HS-5 (cell line): Measurements from ENCODE around the gene KDM4C.

Experiments used
- DNase-seq: peaks from one replicate; pipeline ENCODE4 v3.0.0-alpha.2; 2012; ENCODE audit warnings: low read depth

KDM4C gene

DNA sequence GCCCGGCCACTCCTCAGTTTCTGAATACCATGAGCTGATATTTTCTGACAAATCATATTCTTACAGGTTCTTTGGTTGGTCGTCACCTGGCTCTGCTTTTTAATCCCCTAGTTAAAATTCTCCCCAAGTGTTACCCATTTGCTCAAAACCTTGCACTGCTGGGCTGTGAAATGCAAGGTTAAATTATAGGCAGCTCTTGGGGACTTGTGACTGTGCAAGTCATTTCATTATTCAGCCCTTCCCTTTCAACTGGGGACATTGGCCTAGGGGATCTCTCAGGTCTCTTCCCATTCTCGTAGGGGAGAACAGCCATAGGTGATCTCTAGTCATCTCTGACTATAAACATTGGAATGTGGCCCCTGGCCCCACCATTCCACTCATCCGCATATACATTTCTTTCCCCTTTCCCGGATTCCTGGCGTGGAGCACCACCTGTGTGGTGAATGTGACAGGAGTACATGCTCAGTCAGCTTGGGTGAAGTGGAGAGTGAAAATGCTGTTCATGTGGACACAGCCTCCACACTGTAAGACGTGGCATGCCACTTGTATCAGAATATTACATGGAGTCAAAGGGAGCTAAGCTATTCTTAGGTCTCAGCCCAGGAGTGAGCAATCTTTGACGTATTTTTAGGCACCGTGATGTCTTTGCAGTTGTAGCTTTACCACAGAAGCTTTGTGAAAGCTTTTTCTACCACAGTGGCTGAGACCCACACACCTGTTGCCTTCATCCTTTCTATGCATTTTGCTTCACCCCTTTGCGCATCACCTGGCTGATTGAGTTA, 386.7 kb downstream of the KDM4C start:
- no peak for DNase-seq

DNA sequence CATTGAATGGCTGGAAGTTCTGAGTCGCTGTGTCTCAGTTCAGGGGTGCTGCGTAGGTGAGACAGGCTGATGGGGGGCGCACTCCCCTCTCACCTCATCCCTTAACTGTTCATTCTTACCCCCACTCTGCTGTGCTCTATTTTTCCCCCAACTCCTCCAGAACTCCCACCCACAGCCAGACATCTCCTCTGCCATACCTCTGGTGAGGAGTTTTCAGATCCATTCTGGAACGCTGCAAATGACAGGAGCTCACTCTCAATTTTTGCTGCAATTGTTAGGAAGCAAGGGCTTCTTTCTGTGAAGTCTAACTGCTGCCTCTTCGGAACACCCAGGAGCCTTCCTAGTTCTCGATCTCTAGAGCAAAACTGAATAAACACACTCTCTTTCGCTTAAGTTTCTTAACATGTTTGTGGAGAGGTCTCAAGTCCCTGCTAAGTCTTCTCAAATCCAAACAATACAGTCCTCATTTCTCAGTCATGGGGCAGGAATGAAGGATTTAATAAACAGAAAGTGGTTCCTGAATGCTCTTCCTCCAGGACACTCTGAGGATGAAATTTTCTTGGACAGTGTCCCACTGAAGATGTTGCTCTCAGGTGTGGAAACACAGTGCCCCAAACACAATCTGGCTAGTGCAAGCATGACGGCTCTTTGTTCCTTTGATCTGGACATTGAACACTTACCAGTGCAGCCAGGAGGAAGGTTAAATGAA, 387.7 kb downstream of the KDM4C start:
- no peak for DNase-seq

DNA sequence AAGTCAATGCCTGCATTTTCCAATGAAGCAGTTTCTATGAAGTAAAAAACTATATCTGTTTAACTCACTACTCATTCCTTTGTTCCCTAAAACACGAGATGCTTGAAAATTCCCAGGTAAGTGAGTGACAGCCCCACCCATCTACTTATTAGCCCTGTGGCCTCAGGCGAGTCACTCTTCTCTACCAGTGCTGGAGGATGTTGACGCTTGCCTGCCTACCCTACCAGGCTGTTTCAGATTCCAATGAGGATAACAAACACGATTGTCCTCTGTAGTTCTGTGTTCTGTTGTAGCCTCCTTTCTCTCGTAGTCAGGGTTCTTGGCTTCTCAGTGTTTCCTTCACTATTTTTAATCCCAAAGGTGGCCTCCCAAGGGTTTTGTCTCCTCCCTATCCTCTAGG, 388.8 kb downstream of the KDM4C start:
- DNase-seq, result no peak

DNA sequence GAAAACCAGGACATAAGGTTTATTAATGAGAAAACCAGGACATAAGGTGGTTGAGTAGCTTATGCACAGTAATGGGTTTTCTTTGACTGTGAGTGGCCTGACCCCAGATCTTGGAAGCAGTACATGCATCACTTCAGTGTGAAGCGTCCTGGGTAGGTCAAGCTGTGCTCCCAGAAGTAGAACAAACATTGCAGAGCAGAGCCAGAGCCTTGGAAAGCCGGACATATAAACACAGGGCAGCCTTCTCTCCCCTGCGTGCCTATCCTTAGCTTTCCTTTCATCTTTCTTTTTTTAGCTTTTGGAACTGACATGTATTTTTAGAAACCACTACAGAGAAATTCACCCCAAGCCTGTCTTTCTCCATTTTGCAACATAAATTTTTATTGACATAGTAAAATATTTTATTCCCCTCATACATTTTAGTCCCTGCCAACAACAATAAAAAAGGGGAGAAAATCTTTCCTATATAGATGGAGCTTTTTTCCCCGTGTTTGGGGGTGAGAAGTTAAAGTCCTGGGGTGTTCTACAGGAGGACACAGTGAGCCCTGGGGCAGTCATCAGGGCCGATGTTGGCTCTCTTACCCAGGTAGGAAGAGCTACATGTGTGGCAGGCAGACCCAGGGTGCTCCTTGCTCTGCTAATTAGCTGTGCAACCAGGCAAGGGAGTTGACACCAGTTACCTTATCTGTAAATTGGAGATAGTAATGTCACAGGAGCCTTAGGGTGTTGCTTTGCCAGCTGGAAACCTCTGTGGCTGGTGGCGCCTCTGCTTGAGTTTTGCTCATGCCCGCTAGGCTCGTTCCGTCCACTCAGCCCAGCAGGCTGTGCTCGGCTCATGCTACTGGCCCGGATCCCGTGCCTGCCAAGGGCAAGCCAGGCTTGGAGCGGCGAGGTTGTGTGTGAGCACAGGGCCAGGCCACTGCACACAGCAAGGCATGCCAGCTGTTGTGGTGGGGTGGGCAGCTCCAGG, 389.6 kb downstream of the KDM4C start:
- DNase-seq, result no peak

GRCh38 chr9:7148243-7148765, 390.5 kb downstream of the KDM4C start:
- no peak for DNase-seq

DNA sequence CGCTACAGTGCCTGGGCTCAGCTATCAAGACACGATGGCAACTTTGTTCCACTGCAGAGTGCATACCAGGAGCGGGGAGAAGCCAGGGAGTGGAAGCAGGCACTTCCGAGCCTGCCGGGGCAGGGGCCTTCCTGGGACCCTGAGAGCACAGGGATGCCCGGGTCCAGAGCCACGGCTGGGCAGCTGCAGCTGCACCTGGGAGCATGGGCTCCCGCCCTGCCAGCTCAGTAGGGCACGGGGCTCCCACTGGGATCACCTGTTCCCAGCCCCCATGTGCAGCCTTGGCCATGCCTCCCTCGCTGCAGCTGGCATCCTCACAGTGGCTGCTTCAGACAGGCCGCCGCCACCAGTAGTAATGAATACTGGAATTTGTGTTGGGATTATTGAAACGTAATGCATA, 391.5 kb downstream of the KDM4C start:
- DNase-seq, result no peak

GRCh38 chr9:7150153-7150890, 392.5 kb downstream of the KDM4C start:
- no peak for DNase-seq

DNA sequence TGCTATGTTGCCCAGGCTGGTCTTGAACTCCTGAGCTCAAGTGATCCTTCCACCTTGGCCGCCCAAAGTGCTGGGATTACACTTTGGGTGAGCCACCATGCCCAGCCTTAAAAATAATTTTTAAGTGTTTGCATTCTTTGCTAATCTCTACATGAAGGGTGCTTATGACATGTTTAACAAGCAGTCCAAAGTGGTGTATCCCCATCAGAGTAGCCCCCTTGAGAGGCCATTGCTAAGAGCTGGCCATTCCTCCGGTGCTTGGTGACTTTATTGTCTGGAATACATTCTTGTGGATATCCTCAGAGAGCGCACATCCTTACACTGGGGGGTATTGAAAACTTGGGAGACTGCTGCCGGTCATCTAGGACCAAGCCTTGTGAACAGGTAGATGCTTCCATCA, 395.4 kb downstream of the KDM4C start:
- DNase-seq, result no peak

- DNase-seq, result no peak
These were observed 395.8 kb downstream of the KDM4C start for GRCh38 chr9:7153566-7153965.

- no peak for DNase-seq
These were observed 396.3 kb downstream of the KDM4C start for GRCh38 chr9:7154003-7154619.

DNA sequence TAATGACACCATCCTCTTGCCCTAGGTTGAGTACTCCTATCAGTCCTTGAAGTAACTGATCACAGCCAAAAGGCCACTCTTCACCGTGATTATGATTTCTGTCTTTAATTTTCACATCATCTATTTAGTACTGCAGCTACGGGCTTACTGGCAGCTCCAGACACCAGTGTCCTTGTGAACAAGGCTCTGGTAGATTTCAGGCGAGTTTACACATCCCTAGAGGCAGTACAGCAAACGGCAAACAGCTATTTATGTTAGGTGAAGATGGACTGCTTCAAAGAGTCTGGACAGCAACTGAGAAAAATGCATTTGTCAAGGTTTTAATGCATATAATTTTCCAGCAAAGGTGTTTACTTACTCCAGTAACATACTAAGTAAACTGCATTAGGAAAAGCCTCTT, 396.9 kb downstream of the KDM4C start:
- DNase-seq, result no peak

- DNase-seq, result no peak
These were observed 403.7 kb downstream of the KDM4C start for GRCh38 chr9:7161469-7161868.

DNA sequence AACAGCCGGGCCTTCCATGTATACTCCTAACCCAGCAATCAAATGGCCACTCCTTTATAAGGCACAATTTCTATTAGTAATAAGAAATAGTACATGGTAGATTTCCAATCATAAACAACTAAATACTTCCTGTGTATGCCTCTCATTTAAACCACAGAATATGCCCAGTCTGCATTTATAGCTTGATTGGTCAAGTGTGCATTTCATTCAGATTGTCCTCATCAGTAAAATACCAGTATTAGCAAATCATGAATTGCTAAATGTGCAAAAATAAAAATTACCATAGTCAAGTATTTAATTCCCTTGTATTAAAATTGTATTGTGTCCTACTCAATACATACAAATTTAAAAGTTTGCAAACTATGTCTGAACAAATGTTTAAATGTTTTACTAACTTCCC, 406.2 kb downstream of the KDM4C start:
- no peak for DNase-seq

DNA sequence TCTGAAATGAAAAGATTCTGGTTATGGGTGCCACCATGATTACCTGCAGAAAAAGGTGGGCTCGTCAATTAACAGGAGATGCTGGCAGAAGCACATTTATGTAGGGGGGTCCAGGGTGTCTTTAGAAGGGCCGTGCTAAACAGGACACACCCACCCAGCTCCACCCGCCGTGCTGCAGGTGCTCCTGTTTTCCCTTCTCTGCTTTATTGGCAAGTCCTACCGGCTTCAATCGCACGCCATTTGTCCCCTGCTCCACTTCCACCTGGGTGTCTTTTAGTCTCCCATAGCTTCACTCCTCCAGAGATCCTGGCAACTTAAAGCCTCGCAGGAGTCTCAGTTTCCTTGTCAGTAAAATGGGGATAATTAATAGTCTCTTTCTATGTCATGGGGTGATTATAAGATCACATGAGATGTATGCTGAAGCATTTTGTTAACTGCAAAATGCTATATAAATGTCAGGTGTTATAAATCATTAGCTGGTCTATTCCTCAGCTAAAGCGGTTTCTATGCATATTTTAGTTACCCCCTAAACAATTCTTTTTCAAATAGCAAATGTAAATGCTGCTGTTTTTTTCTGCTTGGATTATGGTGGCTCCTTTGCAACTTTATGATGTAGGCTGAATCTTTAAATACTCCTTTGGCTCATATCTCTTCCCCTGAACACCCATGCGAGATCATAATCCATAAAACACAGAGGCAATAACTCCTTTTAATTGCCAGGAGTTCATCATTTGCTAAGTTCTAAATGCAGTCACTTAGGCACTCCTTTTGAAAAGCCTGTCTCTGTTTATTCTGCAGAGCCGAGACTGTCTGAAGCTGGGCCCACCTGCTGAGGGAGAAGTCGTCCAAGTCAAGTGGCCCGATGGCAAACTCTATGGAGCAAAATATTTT, 406.9 kb downstream of the KDM4C start:
- no peak for DNase-seq

GRCh38 chr9:7165331-7165975, 407.7 kb downstream of the KDM4C start:
- DNase-seq, result no peak

- no peak for DNase-seq
These were observed 408.3 kb downstream of the KDM4C start for GRCh38 chr9:7166074-7166473.

DNA sequence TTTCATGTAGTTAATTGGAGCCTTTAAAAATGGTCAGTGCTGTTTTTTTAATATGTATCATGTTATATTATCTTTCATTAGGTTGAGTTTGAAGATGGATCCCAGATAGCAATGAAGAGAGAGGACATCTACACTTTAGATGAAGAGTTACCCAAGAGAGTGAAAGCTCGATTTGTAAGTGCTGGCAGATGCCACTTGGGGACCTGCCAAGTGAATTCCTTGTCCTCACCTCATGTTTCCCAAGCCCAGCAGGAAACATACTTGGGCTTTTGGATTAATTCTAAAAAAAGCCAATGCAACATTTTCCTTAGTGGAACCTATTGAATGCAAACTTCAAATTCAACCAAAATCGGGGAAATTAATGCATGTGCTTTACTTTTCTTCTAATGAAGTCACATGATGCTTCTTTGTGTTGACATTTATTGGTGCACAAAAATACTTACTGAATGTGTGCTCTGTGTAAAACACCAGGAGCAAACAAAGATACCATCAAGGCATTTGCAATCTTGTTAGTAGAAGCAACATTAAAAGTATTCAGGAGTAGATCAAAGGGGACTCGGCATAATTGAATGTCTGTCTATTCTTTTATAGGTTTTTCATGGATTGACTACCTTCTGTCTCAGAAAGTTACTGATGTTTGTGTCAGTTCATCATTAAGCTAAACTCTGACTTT, 412.1 kb downstream of the KDM4C start:
- no peak for DNase-seq

DNA sequence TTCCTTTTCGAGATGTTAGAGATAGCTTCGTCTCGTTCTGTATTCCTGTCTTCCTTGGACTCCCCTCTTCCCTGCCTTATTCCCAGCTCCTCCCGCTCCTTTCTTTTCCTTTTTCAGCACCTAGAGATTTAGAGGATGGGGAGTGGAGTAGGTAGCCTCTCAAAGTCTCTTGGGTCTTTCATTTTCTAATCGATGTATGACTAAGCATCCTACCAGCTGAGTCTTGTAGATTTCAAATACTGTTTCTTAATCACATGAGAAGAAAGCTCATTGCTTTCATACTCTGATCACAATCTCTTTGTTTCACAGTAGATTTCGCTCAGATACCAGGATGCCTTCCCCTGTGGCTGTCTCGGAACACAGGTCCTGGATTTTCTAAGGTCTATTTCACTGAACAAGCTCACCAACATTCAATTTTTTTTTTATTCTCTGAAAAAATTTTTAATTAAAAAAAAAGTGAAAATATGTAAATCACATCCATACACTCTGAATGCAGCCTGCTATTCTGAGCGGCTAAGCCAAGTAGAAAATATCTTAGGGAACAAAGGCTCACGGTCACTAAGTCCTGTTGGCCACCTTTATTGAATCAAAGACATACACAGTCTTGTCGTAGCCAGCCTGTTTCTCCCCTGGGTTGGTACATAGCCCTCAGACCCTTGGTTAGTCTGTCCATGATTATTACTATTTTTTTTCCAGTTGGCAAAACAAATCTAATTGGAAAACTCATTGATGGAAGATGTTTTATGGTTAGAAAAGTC, 413.8 kb downstream of the KDM4C start:
- DNase-seq, result no peak
